UCSD-AML1 (cell line): ENCODE measurements around the gene CDK14.
"Not testable (repeated sequence)": the region's sequence is repeated elsewhere in the genome, so short reads cannot be mapped to it uniquely, and the experiment has no call there.

Experiments
- DNase-seq: peaks from one replicate; lab custom pipeline; 2025; ENCODE audit not compliant: unreplicated experiment; lab: John Stamatoyannopoulos, UW

The CDK14 gene

GRCh38 chr7:90715067-90715466, 118.9 kb downstream of the CDK14 start:
- no peak for DNase-seq

- no peak for DNase-seq
These were observed 121.4 kb downstream of the CDK14 start for GRCh38 chr7:90717296-90718060.

GRCh38 chr7:90719155-90719554, 123.0 kb downstream of the CDK14 start:
- no peak for DNase-seq

- DNase-seq, result no peak
These were observed 125.1 kb downstream of the CDK14 start for GRCh38 chr7:90720984-90721760.

- no peak for DNase-seq
These were observed 125.8 kb downstream of the CDK14 start for GRCh38 chr7:90721869-90722431.

GRCh38 chr7:90723233-90723632, 127.1 kb downstream of the CDK14 start:
- no peak for DNase-seq

GRCh38 chr7:90723866-90724265, 127.7 kb downstream of the CDK14 start:
- DNase-seq, result no peak

- no peak for DNase-seq
These were observed 130.0 kb downstream of the CDK14 start for GRCh38 chr7:90726120-90726519.

- no peak for DNase-seq
These were observed 130.5 kb downstream of the CDK14 start for GRCh38 chr7:90726623-90727022.

GRCh38 chr7:90727412-90727811, 131.3 kb downstream of the CDK14 start:
- DNase-seq, result no peak

- no peak for DNase-seq
These were observed 132.4 kb downstream of the CDK14 start for GRCh38 chr7:90728568-90728967.

GRCh38 chr7:90735611-90736280, 139.6 kb downstream of the CDK14 start:
- DNase-seq, result not testable (repeated sequence)

GRCh38 chr7:90736316-90736715, 140.2 kb downstream of the CDK14 start:
- DNase-seq, result no peak

- DNase-seq, result no peak
These were observed 141.1 kb downstream of the CDK14 start for GRCh38 chr7:90736968-90737939.

GRCh38 chr7:90738249-90738648, 142.1 kb downstream of the CDK14 start:
- DNase-seq, result no peak

- DNase-seq, result no peak
These were observed 143.6 kb downstream of the CDK14 start for GRCh38 chr7:90739716-90740115.

- no peak for DNase-seq
These were observed 144.3 kb downstream of the CDK14 start for GRCh38 chr7:90740386-90740785.

- no peak for DNase-seq
These were observed 147.5 kb downstream of the CDK14 start for GRCh38 chr7:90743626-90744025.

- no peak for DNase-seq
These were observed 151.4 kb downstream of the CDK14 start for GRCh38 chr7:90747516-90747915.

GRCh38 chr7:90749262-90749661, 153.1 kb downstream of the CDK14 start:
- no peak for DNase-seq
